ENCODE measurements around the gene EFR3B.
"Not testable (repeated sequence)": the region's sequence is repeated elsewhere in the genome, so short reads cannot be mapped to it uniquely, and the experiment has no call there.

The EFR3B gene

DNA sequence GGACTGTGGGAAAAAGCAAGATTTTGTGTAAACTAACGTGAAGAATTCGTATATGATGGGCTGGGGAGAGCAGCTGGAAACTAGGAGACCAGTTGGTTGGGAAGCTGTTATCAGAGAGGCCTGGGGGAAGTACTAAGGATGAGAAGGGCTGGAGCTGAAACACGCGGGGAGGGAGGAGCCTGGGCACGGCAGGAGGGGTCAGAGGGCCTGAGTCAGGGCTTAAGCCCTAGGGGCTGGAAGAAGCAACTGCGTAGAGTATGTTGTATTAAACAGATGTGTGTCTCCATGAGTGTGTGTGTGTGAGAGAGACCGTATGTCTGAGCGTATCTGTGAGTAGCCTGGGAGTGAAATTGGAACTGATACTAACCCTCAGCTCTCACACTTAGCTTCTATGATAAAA lies 118.1 kb downstream of the EFR3B start:
- no peak overlapping the region for H4K5ac ChIP-seq (ENCODE audit: low read length)
- no peaks in the 10 kb centered on the region for H3K79me2 ChIP-seq (ENCODE audit: control insufficient read depth, insufficient read depth, low read length)
- no peaks in the 10 kb centered on the region for H3K27me3 ChIP-seq (ENCODE audit: insufficient read depth, low read length, poor library complexity)
- H3K56ac ChIP-seq (ENCODE audit: low read length), result no peak overlapping the region
- H3K79me1 ChIP-seq (ENCODE audit: low read length), result no peaks in the 10 kb centered on the region
- H3K4me2 ChIP-seq (ENCODE audit: low read length), result no peak overlapping the region
- H2BK15ac ChIP-seq (replicated peaks; ENCODE audit: low read depth), result no peak overlapping the region
- WGBS (ENCODE audit: extremely low coverage, insufficient coverage, low lambda C conversion rate), result no CpG with 5 or more reads among the region's 8 CpGs
- no peak overlapping the region for H3K4ac ChIP-seq (ENCODE audit: low read depth, low read length)
- no peak overlapping the region for H2BK5ac ChIP-seq (ENCODE audit: low read length)
- no peak overlapping the region for H4K8ac ChIP-seq (ENCODE audit: low read depth, low read length)
- H3K18ac ChIP-seq (ENCODE audit: low read length), result no peak overlapping the region
- no peak overlapping the region for H2BK120ac ChIP-seq (ENCODE audit: low read depth, low read length)
- H3K23ac ChIP-seq (ENCODE audit: low read length), result peak overlapping the region; percentile 80
- no peak overlapping the region for H3K27ac ChIP-seq (ENCODE audit: low read depth, low read length)
- no peak overlapping the region for H3K4me3 ChIP-seq (ENCODE audit: low read length)
- no peak overlapping the region for H3K9ac ChIP-seq (ENCODE audit: low read length)
- peaks cover 2% of the 10 kb centered on the region for H3K4me1 ChIP-seq (ENCODE audit: control insufficient read depth, low read depth, low read length)
- peak; percentile 92 for DNase-seq
- no peak overlapping the region for H2AK5ac ChIP-seq (ENCODE audit: low read length)
- no peaks in the 10 kb centered on the region for H3K36me3 ChIP-seq (ENCODE audit: control insufficient read depth, insufficient read depth, low read length)

DNA sequence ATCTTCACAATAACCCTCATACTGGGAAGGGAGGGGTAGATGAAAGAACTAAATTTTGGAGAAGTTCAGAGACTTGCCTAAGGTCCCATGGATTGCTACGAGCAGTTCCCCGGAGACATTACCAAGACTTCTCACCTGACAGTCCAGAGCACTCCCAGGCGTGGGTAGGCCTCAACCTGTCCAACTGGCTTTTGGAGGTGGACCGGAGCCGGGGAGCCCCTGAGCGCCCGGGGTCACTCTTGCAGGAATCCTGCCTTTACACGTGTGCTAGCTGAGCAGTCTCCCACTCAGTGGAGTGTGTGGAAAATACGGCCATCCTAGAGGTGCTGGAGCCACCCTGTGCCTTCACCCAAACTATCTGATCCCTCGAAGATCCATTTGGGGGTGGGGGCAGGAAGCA lies 118.5 kb downstream of the EFR3B start:
- Histone ChIP-seq H3K23ac (ENCODE audit: low read length) (no peak overlapping the region), H3K4me3 (ENCODE audit: low read length) (no peak overlapping the region), H2AK5ac (ENCODE audit: low read length) (no peak overlapping the region), H3K36me3 (ENCODE audit: control insufficient read depth, insufficient read depth, low read length) (no peaks in the 10 kb centered on the region), H2BK120ac (ENCODE audit: low read depth, low read length) (no peak overlapping the region), H3K4ac (ENCODE audit: low read depth, low read length) (no peak overlapping the region), H3K9ac (ENCODE audit: low read length) (no peak overlapping the region), H2BK5ac (ENCODE audit: low read length) (no peak overlapping the region), H3K56ac (ENCODE audit: low read length) (peak overlapping the region; percentile 39), H2BK15ac (replicated peaks; ENCODE audit: low read depth) (no peak overlapping the region), H3K79me2 (ENCODE audit: control insufficient read depth, insufficient read depth, low read length) (no peaks in the 10 kb centered on the region), H3K4me2 (ENCODE audit: low read length) (no peak overlapping the region), H3K27ac (ENCODE audit: low read depth, low read length) (no peak overlapping the region), H3K27me3 (ENCODE audit: insufficient read depth, low read length, poor library complexity) (no peaks in the 10 kb centered on the region), H3K4me1 (ENCODE audit: control insufficient read depth, low read depth, low read length) (peaks cover 2% of the 10 kb centered on the region), H4K5ac (ENCODE audit: low read length) (no peak overlapping the region), H3K79me1 (ENCODE audit: low read length) (no peaks in the 10 kb centered on the region), H4K8ac (ENCODE audit: low read depth, low read length) (no peak overlapping the region), H3K18ac (ENCODE audit: low read length) (no peak overlapping the region)
- no peak for DNase-seq
- no CpG with 5 or more reads among the region's 10 CpGs for WGBS (ENCODE audit: extremely low coverage, insufficient coverage, low lambda C conversion rate)

DNA sequence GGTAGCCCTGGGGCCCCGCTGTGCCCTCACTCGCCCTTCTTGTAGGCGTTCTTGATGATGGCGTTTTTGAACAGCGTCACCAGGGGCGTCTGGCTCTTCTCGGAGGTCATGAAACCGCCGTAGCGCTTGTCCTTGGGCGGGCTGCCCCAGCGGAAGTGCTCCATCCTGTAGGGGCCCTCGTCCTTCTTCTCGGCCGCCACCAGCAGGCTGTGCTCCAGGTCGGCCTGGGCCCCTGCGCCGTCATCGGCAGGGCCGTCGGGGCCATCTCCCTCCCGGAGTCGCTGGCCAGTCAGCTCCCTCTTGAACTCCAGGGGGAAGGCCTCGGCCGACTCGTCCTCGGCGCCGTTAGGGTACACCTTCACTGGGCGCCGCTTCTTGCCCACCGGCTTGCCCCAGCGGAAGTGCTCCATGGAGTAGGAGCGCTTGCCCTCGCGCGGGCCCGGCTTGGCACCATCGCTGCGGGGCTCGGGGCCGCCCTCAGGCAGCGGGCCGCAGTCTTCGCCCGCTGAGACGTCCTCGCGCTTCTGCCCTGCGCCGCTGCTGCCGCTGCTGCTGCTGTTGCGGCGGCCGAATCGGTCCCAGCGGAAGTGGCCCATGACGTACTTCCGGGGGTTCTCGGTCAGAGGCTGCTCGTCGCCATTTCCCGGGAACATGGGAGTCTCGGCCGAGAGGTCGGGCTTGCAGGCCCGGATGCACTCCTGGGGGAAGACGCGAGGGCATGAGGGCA lies 119.3 kb downstream of the EFR3B start:
- Histone ChIP-seq H2BK120ac (ENCODE audit: low read depth, low read length) (no peak overlapping the region), H3K79me1 (ENCODE audit: low read length) (no peaks in the 10 kb centered on the region), H3K23ac (ENCODE audit: low read length) (no peak overlapping the region), H3K9ac (ENCODE audit: low read length) (no peak overlapping the region), H3K79me2 (ENCODE audit: control insufficient read depth, insufficient read depth, low read length) (no peaks in the 10 kb centered on the region), H2BK5ac (ENCODE audit: low read length) (no peak overlapping the region), H3K56ac (ENCODE audit: low read length) (peak overlapping the region; percentile 52), H3K4ac (ENCODE audit: low read depth, low read length) (no peak overlapping the region), H3K27me3 (ENCODE audit: insufficient read depth, low read length, poor library complexity) (no peaks in the 10 kb centered on the region), H3K18ac (ENCODE audit: low read length) (no peak overlapping the region), H3K27ac (ENCODE audit: low read depth, low read length) (no peak overlapping the region), H4K8ac (ENCODE audit: low read depth, low read length) (no peak overlapping the region), H3K4me1 (ENCODE audit: control insufficient read depth, low read depth, low read length) (peaks cover 2% of the 10 kb centered on the region), H2AK5ac (ENCODE audit: low read length) (no peak overlapping the region), H3K4me3 (ENCODE audit: low read length) (no peak overlapping the region), H3K36me3 (ENCODE audit: control insufficient read depth, insufficient read depth, low read length) (no peaks in the 10 kb centered on the region), H3K4me2 (ENCODE audit: low read length) (no peak overlapping the region), H2BK15ac (replicated peaks; ENCODE audit: low read depth) (no peak overlapping the region), H4K5ac (ENCODE audit: low read length) (no peak overlapping the region)
- DNase-seq, result peak; percentile 42
- WGBS (ENCODE audit: extremely low coverage, insufficient coverage, low lambda C conversion rate), result no CpG with 5 or more reads among the region's 69 CpGs

DNA sequence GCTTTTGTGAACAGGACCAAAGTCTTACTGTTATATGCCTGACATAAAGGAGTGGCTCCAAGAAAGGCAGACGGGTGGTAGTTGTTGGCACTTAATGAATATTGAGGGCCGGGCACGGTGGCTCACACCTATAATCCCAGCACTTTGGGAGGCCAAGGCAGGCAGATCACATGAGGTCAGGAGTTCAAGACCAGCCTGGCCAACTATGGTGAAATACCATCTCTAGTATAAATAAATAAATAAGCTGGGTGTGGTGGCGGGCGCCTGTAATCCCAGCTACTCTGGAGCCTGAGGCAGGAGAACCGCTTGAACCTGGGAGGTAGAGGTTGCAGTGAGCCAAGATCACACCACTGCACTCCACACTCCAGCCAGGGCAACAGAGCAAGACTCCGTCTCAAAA lies 120.2 kb downstream of the EFR3B start:
- not testable (repeated sequence) for H3K4me2 ChIP-seq (ENCODE audit: low read length); H4K8ac ChIP-seq (ENCODE audit: low read depth, low read length); H2BK5ac ChIP-seq (ENCODE audit: low read length); H3K4ac ChIP-seq (ENCODE audit: low read depth, low read length); H3K79me1 ChIP-seq (ENCODE audit: low read length); H3K36me3 ChIP-seq (ENCODE audit: control insufficient read depth, insufficient read depth, low read length); H3K79me2 ChIP-seq (ENCODE audit: control insufficient read depth, insufficient read depth, low read length); DNase-seq; H2BK120ac ChIP-seq (ENCODE audit: low read depth, low read length); H3K23ac ChIP-seq (ENCODE audit: low read length); H4K5ac ChIP-seq (ENCODE audit: low read length); H3K9ac ChIP-seq (ENCODE audit: low read length); H3K27me3 ChIP-seq (ENCODE audit: insufficient read depth, low read length, poor library complexity); H3K4me1 ChIP-seq (ENCODE audit: control insufficient read depth, low read depth, low read length); H2AK5ac ChIP-seq (ENCODE audit: low read length); H2BK15ac ChIP-seq (replicated peaks; ENCODE audit: low read depth); H3K27ac ChIP-seq (ENCODE audit: low read depth, low read length); H3K18ac ChIP-seq (ENCODE audit: low read length); H3K4me3 ChIP-seq (ENCODE audit: low read length); H3K56ac ChIP-seq (ENCODE audit: low read length)
- WGBS (ENCODE audit: extremely low coverage, insufficient coverage, low lambda C conversion rate), result no CpG with 5 or more reads among the region's 7 CpGs

DNA sequence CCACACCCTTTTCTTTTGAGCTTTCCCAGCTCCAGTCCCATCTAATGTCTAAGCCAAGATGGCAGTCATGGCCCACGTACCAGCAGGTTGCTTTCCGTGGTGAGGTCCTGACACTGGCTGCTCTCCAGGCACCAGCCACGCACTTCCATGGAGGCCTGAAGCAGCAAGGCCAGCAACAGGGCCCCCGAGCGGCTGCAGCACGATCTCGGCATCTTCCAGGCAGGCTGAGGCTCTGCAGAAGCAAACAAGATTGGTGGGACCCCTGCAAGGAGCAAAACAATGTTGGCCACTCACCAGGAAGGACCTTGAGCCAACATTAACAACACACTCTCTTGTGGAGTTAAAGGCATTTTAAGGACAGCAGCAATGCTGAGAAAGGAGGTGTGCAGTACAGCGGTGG lies 122.7 kb downstream of the EFR3B start:
- Histone ChIP-seq H3K4ac (ENCODE audit: low read depth, low read length) (no peak overlapping the region), H4K8ac (ENCODE audit: low read depth, low read length) (no peak overlapping the region), H3K9ac (ENCODE audit: low read length) (no peak overlapping the region), H3K4me3 (ENCODE audit: low read length) (no peak overlapping the region), H2AK5ac (ENCODE audit: low read length) (no peak overlapping the region), H2BK5ac (ENCODE audit: low read length) (no peak overlapping the region), H3K27ac (ENCODE audit: low read depth, low read length) (no peak overlapping the region), H3K4me1 (ENCODE audit: control insufficient read depth, low read depth, low read length) (peaks cover 2% of the 10 kb centered on the region), H3K36me3 (ENCODE audit: control insufficient read depth, insufficient read depth, low read length) (no peaks in the 10 kb centered on the region), H4K5ac (ENCODE audit: low read length) (no peak overlapping the region), H3K79me2 (ENCODE audit: control insufficient read depth, insufficient read depth, low read length) (no peaks in the 10 kb centered on the region), H3K4me2 (ENCODE audit: low read length) (no peak overlapping the region), H3K18ac (ENCODE audit: low read length) (no peak overlapping the region), H2BK120ac (ENCODE audit: low read depth, low read length) (no peak overlapping the region), H3K79me1 (ENCODE audit: low read length) (no peaks in the 10 kb centered on the region), H2BK15ac (replicated peaks; ENCODE audit: low read depth) (no peak overlapping the region), H3K27me3 (ENCODE audit: insufficient read depth, low read length, poor library complexity) (peaks cover 16% of the 10 kb centered on the region), H3K23ac (ENCODE audit: low read length) (no peak overlapping the region), H3K56ac (ENCODE audit: low read length) (no peak overlapping the region)
- no CpG with 5 or more reads among the region's 8 CpGs for WGBS (ENCODE audit: extremely low coverage, insufficient coverage, low lambda C conversion rate)
- peak; percentile 28 for DNase-seq

Data from mesendoderm (in vitro differentiated cells).